ENCODE data around the gene CERS6.

CERS6 gene

DNA sequence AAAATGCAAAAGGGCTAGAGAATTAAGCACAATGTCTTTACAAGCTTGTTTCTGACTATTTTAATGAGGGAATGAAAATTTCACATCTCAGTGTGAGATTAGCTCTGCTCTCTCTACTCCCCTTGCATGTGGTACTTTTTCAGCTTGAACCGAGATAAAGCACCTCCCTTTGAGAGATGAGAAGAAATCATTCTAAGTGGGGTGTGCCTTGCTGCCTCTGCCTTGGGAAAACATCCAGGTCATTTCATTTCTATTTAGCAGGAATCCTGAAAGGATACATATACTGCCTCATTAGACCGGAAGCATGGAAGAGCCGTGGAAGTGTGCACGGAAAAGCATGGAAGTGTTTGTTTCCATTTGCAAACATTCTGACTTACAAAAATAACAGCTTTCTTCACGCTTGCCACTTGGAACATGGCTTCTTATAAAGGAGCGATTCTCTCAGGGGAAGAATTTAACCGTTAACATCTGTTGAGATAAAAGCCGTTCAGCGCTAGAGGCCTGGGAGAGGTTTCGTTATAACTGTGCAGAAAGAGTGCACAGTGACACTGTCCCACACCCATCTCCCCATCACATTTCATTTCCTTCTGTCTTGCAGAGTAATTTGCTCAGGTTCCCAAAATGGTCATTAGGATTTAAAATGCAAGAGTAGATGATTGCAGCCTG lies 363.1 kb downstream of the CERS6 start:
- DNase-seq (ENCODE audit: low read depth in 2 of 3, low spot score in 1 of 3), result no peak

DNA sequence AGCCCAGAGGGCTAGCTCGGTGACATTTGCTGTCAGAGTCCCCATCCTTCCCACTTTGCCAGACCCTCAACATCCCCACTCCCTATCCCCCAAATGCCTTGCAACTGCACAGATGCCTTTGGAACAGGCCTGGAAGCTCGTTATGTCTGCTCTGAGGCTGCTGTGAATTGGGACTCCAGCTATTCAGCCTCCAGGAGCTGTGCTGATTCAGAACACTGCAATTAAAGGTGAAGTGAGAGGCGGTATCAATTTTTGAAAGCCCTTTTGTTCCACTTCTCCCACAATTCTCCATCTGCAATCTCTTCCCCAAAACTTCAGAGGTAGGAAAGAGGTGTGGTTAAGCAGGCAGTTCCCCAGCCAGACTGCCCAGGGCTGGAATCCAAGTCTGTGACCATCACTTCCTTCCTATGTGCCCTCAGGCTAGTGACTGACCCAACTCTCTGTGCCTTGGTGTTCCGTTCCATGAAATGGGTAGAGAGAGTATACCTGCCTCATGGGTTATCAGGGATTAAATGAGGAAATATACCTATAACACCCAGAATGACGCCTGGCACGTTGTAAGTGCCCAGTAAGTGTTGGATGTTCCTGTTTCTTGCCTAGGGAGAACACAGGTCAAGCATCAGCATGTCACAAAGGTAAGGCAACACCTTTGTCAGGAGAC lies 363.9 kb downstream of the CERS6 start:
- DNase-seq (ENCODE audit: low read depth in 2 of 3, low spot score in 1 of 3), result no peak

DNA sequence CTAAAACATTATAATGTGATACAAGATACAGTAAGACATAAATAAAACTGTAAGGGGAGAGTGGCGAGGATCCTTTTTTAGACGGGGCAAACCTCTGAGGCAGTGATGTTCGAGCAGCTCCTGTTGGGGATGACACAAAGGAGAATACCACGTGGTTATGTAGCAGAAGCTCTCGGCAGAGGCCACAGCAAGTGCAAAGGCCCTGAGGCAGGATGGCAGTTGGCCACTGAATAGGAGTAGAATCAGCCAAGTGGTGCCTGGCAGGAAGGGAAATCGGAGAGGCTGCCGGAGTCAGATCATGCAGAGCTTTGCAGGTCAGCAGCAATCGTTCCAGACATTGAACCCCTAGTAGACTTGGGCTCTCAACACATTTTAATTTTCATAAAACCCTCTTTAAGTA lies 365.5 kb downstream of the CERS6 start:
- DNase-seq (ENCODE audit: low read depth in 2 of 3, low spot score in 1 of 3), result no peak

- no peak for DNase-seq (ENCODE audit: low read depth in 2 of 3, low spot score in 1 of 3)
Measured at GRCh38 chr2:168821992-168822391, 365.9 kb downstream of the CERS6 start.
